GM19025 (cell line): ENCODE results near the gene NDEL1.

Experiments
- ATAC-seq: cut with Tn5 transposase; IDR thresholded peaks from one replicate; pipeline ENCODE4 v1.9.1; 2021; ENCODE audit warnings: mild to moderate bottlenecking, low read depth, moderate library complexity; ENCODE audit not compliant: unreplicated experiment

NDEL1 gene

DNA sequence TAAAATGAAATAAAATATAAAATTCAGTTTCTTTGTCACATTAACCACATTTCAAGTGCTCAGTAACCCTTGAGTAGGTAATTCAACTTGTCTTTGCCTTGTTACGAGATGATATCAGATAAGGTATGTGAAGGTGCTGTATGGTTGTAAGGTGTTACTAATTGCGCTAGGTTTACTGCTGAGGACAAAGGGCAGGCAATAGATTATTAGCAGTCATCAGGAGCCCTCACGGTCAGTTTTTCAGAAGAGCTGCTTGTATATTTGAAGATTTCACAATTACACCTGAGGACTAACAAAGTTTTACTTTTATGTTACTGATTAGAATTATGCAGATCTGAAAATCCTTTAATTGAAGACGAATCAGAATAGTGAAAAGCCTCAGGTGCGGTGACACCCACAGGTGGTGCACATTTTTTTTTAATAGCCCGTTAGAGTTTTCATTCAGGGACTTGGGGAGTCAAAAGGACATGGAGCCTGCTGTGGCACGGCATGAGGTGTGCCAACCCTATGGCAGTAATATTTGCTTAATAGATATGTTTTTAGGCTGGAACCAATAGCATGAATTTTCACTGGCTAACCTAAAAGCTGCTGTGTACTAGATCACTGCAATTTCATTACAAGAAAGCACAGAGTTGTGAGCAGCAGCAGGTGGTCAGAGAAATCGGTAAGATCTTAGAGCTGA, 16.4 kb downstream of the NDEL1 start:
- no peak for ATAC-seq

DNA sequence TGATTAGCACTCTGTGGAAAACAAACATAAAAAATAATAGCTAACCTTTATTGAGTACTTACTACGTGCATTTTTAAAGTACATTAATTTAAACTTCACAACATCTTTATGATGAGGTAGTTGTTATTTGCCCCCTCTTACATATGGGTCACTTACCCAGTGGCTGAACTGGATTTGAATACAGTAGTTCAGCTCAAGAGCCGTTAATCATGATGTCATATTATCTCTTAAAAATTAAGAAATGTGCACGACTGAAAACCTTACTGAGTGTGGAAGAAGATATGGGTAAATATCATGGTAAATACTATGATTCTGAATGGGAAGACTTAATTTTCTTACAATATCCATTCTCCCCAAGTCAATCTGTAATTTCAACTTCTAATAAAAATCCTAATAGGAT, 17.6 kb downstream of the NDEL1 start:
- no peak for ATAC-seq

DNA sequence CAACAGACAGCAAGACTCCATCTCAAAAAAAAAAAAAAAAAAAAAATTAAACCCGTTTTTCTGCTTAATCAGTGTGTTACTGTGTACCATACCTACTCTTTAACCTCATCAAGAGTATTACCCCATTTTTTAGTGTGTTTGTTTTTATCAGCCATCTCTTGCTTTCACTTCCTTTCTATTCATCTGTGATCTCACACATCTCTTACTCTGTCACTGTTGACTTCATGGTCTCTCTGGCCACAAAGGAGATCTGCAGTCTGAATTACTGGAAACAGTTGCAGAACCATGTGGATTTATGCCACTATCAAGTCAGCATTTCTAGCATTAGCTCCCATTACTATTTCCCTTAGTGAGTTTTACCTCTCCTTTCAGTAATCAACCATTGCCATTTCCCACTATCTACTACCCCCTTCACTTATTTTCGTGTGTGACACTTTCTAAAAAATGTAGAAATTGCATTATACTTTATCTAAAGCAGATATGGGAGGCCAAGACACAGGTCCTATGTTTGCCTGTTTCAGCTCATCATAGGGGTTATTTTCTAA, 20.1 kb downstream of the NDEL1 start:
- ATAC-seq = no peak

DNA sequence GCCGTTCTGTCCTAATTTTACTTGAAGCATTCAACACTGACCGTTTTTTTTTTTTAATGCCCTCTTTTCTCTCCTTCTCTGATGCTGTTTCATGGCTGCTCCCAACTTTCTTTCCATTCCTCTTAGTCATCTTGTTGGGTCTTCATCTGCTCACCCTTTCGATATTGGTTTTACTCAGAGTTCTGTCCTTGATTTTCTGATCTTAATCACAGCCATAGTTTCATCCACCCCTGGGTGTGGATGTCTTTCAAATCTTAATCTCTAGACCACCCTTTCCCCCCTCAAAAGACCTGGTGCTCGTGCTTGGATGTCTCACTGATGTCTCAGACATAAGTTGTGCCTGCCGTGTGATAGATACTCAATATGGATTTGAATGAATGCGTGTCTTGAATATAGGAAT, 22.4 kb downstream of the NDEL1 start:
- ATAC-seq = no peak

DNA sequence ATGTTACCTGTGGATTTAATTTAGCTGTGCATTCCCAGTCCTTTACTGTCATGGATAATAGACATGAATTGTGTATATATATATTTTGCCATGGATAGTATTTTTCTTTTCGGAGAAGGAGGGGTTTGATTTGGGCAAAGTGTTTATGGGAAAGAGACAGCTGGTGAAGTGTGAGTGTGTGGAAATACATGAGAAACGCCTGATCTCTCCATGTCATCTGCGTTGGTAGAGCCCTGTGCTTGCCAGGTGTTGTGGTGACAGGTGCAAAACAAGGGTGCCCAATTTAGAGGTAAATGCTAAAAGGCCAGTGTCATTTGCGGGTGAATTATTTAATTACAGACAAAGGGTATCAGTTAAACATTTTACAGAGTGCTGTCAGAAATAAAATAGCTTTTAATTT, 23.4 kb downstream of the NDEL1 start:
- no peak for ATAC-seq

DNA sequence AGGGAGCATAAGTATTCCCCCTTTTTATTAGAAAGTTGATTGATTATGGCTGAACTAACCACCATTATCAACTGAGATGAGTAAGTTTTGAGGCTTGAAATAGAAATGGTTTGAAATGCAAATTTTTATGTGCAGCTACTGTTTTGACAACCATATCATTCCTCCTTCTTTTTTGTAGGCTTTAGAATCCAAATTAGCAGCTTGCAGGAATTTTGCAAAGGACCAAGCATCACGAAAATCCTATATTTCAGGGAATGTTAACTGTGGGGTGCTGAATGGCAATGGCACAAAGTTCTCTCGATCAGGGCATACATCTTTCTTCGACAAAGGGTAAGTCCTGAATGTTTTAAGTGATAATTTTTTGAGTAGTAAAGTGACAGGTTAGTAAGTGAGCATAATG, 24.1 kb downstream of the NDEL1 start:
- no peak for ATAC-seq

DNA sequence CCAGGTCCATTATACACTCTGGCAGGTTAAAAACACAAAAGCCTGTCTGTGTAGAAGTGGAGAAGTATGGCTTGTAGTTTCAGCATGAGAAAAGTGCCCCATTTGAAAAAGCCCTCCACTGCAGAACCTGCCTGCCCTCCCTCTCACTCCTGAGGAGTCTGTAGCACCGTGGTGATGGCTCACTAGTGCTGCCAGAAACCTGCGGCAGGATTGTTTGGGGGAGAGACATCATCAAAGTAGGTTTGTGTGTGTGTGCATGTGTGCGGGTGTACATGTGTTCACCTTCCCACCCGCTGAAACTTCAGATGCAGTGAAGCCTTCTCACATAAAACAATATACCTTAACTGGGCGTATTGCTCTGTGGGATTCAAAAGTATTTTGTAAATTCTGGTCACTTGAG, 26.9 kb downstream of the NDEL1 start:
- no peak for ATAC-seq

DNA sequence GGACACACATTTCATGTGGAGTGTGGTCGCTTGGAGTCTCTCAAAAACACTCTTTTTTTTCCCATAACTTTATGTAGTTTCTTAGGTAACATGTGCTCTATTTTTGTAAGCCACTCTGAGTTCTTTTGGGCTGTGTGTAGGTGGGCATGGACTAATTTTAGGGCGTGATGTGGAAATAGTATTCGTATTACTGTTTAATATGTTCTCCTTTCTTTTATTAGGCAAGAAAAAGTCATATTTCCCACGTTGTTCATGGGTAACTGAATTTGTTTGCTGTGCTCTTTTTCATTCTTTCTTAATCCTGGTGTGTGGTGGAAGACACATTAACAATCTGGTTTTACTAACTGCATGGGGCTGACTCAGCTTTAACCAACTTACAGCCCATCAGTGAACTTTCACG, 27.4 kb downstream of the NDEL1 start:
- no peak for ATAC-seq

DNA sequence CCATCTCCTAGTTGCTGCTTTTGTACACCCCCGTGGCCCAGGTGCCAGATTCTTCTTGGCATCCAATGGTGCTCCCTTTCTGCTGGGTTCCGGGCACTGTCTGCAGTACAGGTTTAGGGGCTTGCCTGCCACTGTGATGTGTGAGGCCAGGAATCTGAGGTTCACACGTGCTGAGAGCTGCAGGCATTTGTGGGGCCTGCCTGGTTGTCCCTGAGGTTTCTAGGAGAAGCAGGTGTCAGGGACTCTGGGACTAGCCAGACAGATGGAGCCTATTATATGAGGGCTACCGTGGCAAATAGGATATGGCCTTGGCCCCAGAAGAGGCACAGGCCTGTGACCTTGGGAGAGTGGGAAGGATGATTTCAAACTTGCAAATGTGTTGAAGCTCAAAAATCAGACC, 29.3 kb downstream of the NDEL1 start:
- no peak for ATAC-seq

DNA sequence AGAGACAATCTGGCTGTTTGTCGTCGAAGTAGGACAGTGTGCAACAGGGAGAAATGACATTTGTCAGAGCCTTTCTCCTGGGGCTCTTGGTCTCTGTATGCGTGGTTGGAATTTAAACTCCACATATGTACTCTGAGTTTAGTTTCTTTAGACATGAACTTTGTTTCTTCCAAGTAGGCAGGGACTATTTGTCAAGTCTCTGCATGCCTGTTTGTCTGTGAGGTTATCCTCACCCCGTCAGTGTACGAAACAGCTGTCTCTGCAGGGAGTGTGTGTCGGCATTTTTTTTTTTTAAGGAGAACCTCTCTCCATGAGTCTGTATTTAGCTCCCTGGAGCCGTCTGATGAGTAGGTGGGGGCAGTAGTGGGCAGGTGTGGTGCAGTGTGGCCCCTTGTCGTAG, 29.7 kb downstream of the NDEL1 start:
- ATAC-seq = no peak

DNA sequence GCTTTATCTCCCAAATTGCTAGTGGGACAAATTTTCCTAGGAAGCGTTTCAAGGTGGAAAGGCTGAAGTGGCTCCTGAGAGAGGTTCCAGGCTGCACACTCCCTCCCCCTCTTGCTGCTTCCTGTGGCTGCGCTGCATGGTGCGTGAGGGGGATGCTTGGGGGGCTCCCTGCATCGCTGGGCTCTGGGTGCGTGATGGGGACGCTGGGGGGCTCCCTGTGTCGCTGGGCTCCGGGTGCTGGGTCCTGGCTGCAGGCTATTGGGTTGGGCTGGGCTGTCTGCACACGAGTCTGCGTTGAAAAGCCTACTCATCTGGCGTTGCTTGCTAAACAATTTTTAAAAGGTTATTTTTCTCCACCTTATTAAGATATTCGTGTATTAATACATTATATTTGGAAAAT, 30.1 kb downstream of the NDEL1 start:
- ATAC-seq = no peak

DNA sequence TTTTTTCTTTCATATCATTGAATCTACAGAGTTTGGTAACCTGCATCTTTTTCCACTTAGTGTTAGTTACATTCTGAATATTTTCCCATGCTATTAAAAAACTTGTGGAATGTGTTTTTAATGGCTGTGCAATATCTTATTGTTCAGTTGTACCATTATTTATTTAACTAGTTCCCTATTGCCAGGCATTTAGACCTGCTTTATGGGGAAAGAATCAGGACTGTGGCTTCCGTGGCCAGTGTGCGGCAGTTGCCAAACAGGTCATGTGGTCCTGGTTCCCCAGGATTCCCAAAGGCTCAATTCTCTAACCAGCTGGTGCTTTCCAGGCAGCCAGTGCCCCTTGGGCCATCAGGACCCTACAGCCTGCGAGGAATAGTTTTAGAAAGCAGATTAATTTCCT, 30.8 kb downstream of the NDEL1 start:
- ATAC-seq = no peak

DNA sequence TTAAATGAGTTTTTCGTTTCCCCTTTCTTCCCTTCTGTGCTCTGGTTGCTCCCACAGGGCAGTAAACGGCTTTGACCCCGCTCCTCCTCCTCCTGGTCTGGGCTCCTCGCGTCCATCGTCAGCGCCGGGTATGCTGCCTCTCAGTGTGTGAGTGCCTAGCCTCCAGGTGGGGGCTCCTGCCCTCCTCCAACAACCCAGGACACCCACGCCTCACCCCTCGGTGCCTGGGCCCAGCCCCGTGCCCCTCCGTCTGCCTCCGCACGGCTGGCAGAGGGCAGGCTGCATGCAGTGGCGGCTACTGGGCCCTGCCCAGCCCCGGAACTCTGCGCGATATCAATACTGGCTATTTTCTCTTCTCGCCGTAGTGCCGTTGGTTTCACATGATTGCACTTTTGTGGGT, 31.2 kb downstream of the NDEL1 start:
- ATAC-seq = no peak

DNA sequence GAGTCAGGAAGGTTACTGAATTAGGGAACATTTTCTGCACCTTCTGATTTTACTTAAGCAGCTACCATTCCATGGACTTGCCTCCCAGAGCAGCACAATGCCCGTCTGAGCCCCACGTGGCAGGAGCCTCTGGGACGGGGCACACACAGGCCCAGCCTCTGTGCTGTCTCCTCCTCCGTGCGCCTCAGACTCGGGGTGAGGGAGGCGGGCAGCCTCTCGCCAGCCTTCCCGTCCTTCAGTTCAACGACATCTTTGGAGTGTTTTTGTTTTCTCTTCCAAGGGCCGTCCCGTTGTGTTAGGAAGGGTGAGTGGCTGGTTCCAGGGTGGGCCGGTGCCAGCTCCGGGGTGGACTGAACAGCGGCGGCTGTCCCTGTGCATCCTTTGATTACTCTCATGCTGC, 31.8 kb downstream of the NDEL1 start:
- no peak for ATAC-seq

DNA sequence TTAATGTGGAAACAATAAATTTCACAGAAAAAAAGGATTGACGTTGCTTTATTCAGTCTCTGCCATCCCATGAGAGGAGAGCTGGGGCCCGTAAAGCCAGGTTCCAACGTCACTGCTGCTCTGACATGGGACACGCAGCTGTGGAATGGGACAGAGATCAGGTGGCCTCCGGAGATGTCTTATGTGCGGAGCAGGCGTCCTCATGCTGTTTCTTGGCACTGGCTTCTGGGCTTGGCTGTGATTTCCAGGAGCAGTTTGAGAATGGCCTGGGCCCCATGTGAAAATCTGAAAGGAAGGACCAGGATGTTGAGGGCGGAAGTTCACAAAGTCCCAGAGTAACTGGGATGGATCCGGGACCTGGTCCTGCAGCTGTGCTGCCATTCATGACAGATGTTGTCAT, 32.4 kb downstream of the NDEL1 start:
- ATAC-seq = no peak

DNA sequence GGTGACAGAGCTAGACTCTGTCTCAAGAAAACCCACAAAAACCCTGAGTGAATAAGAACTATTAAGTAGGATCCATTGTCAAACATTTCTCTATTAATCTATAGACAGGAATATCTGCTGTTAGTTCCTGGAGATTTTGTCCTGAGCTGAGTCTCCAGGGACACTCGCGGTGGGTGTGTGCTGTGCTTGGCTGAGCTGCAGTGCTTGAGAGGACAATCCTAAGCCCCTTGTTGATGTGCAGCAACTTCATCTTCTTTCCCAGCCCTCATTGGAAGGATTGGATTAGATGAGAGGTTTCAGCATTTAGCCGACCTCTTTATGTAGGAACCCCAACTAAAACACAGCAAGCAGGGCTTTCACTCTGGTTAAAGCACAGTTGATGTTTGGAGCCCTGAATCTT, 33.3 kb downstream of the NDEL1 start:
- no peak for ATAC-seq

DNA sequence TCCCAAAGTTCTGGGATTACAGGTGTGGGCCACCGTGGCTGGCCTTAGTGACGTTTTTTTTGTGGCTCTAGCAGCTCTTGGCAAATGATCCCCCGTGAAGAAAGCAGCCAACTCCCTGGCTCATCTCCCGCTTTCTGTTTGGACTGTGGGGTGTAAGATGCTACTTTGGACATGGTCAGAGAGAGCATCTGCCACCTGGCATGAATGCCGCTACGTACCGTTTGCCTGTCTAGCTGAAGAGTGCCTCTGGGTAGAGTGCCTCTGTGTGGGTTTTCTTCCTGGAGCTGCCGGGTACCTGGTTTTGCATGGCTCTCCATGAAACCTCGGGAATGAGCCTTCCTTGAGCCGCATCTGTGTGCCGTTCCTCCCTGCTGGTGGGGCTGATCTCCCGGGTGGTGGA, 34.3 kb downstream of the NDEL1 start:
- no peak for ATAC-seq

DNA sequence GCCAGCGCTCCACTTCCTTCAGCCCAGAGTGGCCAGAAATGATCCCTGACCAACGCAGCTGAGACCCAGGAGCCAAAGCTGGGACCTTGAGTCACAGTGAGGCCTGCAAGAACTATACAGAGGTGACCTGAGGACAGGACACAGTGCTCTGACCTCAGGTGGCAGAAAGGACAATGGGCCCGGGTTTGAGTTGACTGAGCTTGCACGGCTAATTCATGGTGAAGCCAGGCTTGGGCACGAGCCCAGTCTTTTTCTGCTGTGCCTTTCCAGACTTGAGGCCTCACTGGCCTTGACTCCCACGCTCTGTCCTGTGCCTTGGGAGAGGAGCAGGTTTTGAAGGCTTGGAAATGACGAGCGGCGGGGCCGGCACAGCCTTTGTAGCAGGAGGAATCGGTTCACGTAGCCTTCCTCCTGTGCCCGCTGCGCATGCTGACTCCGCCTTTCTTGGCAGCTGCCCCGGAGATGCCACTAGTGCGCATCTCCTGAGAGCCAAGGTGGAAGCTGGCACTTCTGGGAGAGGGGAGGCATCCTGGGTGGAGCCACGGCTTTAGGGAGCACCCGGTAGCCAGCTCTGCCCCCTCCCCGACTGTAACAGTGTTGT, 34.9 kb downstream of the NDEL1 start:
- no peak for ATAC-seq

DNA sequence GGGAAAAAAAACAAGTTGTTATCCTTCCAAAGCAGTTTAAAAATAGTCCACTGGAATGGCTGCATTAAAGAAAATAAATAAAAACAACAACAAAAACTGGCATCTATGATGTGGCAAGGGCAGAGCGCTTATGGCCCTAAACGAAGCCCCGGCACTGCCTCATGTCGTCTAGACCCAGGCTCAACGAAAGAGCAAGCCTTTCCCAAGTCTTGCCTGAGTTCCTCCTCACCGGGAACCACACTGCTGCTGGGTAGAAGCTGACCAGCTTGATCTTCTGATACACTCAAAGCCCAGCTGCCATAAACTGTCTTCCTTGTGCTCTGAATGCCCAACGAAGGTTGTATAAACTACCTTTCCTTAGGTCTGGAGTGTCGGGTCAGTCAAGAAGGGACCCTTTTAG, 37.0 kb downstream of the NDEL1 start:
- ATAC-seq = no peak

DNA sequence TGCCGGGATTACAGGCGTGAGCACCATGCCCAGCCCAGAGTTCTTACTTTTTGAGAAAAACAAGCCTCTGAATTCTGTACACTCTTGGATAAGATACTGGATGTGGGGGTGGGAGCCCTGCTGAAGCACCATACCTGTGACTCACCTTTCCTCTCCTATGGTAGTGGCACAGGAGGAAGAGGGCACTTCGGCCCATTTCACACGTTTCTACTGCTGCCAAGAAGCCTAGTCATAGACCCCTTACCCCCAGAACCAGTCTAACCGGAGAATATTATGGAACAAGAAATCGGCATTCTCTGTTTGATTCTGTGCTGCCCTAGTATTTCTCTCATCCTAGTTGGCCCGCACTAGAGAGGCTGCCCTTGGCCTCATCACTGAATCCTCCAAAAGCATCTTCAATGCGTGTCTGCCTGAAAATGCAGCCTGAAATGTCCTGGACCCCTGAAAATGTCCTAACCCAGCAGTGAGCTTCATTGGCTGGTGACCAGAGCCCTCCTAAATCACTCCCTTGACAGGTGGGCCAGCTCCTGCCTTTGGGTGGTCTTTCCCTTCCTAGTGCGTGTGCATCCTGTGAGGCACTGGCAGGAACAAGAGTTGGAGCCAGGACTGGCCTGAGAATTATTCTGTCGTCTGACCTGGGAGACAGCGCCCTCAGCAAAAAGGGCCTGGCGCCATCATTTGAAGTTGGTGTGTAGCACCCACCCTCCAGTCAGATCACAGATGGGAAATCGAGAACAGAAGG, 37.9 kb downstream of the NDEL1 start:
- ATAC-seq = no peak

DNA sequence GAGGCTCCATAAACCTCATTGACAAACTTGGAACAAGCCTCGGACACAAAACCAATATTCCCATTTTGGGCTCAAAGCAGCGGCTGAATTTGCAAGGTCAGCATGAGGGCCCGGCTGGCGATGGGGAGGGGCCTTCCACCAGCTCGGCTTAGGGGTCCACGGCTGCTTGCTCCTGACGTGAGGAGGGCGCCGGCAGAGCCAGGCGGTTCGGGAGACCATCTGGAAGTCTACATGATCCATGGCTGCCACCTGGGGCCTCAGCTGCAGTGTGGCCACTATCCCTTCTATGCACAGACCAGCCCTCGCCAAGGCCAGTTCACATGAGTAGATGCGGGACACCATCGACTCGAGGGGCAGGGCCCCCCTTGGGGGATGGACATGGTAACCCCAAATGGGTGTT, 39.1 kb downstream of the NDEL1 start:
- no peak for ATAC-seq

DNA sequence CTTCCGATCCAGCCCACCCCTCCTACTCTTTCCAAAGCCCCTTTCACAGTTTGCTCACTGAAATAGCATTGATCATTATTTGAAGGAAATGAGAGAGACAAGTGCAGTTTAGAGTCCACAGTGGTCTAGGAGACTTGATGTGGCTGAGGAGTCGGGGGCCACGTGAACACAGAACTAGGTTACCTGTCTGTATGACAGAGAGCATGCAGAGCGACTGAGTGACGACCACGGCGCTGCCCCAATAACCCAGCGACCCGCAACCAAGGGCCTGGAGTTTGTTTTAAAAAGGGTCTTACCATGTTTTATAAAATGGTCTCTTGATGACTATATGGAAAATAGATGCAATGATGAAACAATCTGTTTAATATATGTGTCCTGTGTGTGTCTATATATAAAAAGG, 39.5 kb downstream of the NDEL1 start:
- ATAC-seq = no peak
